Effector memory CD4-positive, alpha-beta T cell (primary cell): ENCODE results near the gene DNAJC15.

ENCODE experiments used
- DNase-seq, 3 donors: peaks; one replicate each; pipeline ENCODE4 v3.0.0-alpha.2; 2020
- H3K27ac ChIP-seq: 2 replicates; pipeline ENCODE4 v1.7.0; 2013; ENCODE audit warnings: mild to moderate bottlenecking, low read length, moderate library complexity; ENCODE audit not compliant: insufficient read depth, poor library complexity, severe bottlenecking
- H3K27me3 ChIP-seq: replicated peaks from 2 replicates; pipeline ENCODE4 v1.7.0; 2013; ENCODE audit warnings: mild to moderate bottlenecking, low read length; ENCODE audit not compliant: insufficient read depth, control insufficient read depth, poor library complexity, severe bottlenecking
- H3K36me3 ChIP-seq: 2 replicates; pipeline ENCODE4 v1.7.0; 2013; ENCODE audit warnings: mild to moderate bottlenecking, low read length, moderate library complexity; ENCODE audit not compliant: control insufficient read depth, insufficient read depth
- H3K4me1 ChIP-seq: 2 replicates; pipeline ENCODE4 v1.7.0; 2013; ENCODE audit warnings: low read length, mild to moderate bottlenecking; ENCODE audit not compliant: control insufficient read depth, insufficient read depth, poor library complexity, severe bottlenecking
- H3K4me3 ChIP-seq: 2 replicates; pipeline ENCODE4 v1.7.0; 2013; ENCODE audit warnings: low read length, low read depth, mild to moderate bottlenecking; ENCODE audit not compliant: insufficient read depth, poor library complexity, severe bottlenecking
- H3K9me3 ChIP-seq: 2 replicates; pipeline ENCODE4 v1.7.0; 2013; ENCODE audit warnings: mild to moderate bottlenecking, low read length, moderate library complexity; ENCODE audit not compliant: control insufficient read depth

DNAJC15 gene

DNA sequence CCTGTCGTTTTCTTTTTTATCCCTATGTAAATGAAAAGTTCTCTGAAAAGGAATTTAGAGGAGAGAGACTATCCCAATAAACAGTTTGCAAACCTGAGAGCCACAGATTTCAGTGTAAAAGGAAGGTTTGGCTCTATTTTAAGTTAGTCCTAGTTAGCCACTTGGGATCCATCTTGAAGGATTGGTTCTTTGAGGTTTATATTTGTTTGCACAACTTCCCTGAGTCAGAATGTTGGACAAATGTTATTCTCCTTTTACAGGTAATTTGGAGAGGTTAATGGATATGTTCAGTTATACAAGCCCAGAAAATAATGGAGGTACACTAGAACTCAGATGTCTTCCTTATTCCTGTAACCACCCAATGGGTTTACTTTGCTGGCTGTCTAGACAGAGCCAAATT is 2.6 kb upstream of the DNAJC15 start:
- Histone ChIP-seq H3K4me1 (peaks cover 11% of the 10 kb centered on the region), H3K4me3 (no peak overlapping the region), H3K27ac (no peak overlapping the region), H3K27me3 (no peaks in the 10 kb centered on the region), H3K36me3 (no peaks in the 10 kb centered on the region), H3K9me3 (no peaks in the 10 kb centered on the region)
- DNase-seq: no peak

DNA sequence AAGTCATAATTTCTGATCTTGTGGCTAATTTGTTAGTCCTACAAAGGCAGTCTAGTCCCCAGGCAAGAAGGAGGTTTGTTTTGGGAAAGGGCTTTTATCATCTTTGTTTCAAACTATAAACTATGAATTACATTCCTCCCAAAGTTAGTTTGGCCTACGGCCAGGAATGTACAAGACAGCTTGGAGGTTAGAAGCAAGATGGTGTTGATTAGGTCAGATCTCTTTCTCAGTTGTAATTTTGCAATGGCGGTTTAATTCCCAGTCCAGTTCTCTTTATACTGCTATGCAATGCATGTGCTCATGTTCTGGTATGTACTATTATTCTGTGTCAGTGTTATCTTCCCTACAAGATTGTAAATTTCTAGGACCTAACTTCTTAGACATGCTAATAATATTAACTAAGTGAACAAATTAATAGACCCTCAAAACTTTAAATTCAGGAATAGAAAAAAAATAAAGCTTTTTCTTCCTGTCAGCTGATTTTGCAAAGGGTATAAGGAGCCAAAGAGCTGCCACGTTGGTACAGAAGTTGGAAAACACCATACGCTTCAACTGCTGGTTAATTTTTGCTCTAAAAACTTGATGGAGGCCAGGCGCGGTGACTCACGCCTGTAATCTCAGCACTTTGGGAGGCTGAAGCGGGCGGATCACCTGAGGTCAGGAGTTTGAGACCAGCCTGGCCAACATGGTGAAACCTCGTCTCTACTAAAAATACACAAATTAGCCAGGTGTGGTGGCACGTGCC is 1.3 kb upstream of the DNAJC15 start:
- Histone ChIP-seq H3K9me3 (no peaks in the 10 kb centered on the region), H3K36me3 (no peaks in the 10 kb centered on the region), H3K27ac (no peak overlapping the region), H3K4me1 (peaks cover 11% of the 10 kb centered on the region), H3K4me3 (no peak overlapping the region), H3K27me3 (no peaks in the 10 kb centered on the region)
- no peak for DNase-seq

DNA sequence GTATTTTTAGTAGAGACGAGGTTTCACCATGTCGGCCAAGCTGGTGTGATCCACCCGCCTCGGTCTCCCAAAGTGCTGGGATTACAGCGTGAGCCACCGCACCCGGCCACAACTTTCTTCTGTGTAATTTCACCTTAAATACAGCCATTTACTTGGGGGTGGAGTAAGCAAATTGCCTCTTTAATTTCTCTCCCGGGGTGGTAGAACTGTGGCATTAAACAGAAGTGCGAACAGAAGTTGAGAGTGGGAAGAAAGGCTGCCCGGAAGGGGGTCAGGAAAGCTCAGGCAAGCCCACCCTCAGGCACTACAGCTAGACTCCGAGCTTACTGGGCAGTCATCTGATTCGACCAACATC is 475 bp upstream of the DNAJC15 start:
- H3K36me3 ChIP-seq: no peaks in the 10 kb centered on the region
- H3K9me3 ChIP-seq: no peaks in the 10 kb centered on the region
- peak overlapping the region; percentile 89 for H3K4me3 ChIP-seq
- H3K27me3 ChIP-seq: no peaks in the 10 kb centered on the region
- H3K27ac ChIP-seq: peak overlapping the region; percentile 57
- DNase-seq: no peak
- peaks cover 11% of the 10 kb centered on the region for H3K4me1 ChIP-seq

DNA sequence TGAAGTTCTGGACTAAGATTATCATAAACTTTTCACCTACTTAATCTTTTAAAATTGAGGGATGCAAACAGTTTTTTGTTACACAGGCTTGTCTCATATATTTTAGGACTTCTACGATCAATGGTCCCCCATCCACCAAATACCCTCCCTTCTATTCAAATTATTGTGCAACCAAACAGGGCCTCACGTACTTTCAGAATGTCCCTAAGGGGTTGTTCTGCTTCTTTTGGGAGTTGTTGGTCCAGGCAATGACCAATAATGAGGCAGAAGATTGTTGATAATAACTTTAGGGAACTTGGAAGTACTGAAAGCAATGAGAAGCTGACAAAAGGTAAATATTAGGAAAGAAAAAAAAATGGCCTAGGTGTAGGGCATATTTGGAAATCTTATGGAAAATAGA is 2.9 kb downstream of the DNAJC15 start:
- DNase-seq: no peak
- H3K4me1 ChIP-seq: peaks cover 11% of the 10 kb centered on the region
- H3K27ac ChIP-seq: no peak overlapping the region
- H3K9me3 ChIP-seq: no peaks in the 10 kb centered on the region
- no peaks in the 10 kb centered on the region for H3K27me3 ChIP-seq
- H3K36me3 ChIP-seq: no peaks in the 10 kb centered on the region
- no peak overlapping the region for H3K4me3 ChIP-seq

GRCh38 chr13:43030548-43030947 is 7.2 kb downstream of the DNAJC15 start:
- no peaks in the 10 kb centered on the region for H3K36me3 ChIP-seq
- H3K27me3 ChIP-seq: no peaks in the 10 kb centered on the region
- H3K4me1 ChIP-seq: no peaks in the 10 kb centered on the region
- no peaks in the 10 kb centered on the region for H3K9me3 ChIP-seq
- DNase-seq: no peak
- no peak overlapping the region for H3K4me3 ChIP-seq
- no peak overlapping the region for H3K27ac ChIP-seq

DNA sequence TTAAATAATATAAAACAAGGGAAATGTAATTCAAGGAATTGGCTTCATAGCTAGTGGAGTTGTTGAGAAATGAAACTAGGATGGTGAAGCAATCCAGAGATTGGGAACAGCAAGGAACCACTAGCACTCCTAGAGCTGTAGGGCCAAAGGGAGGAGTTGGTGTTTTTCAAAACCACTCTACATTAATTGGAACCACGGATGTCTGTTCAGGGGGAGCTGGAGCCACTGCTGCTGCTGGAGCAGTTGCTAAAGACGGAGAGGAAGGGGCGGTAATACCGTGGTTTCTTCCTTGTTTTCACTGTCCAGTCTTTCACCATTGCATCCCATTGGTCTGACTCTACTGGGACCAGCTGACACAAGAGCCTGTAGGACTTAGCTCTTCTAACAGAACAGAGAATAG is 8.5 kb downstream of the DNAJC15 start:
- H3K9me3 ChIP-seq: no peaks in the 10 kb centered on the region
- H3K36me3 ChIP-seq: no peaks in the 10 kb centered on the region
- H3K27ac ChIP-seq: no peak overlapping the region
- no peaks in the 10 kb centered on the region for H3K4me1 ChIP-seq
- H3K27me3 ChIP-seq: no peaks in the 10 kb centered on the region
- no peak overlapping the region for H3K4me3 ChIP-seq
- no peak for DNase-seq

GRCh38 chr13:43033038-43033437 is 9.7 kb downstream of the DNAJC15 start:
- Histone ChIP-seq H3K4me1 (no peaks in the 10 kb centered on the region), H3K27ac (no peak overlapping the region), H3K36me3 (no peaks in the 10 kb centered on the region), H3K27me3 (no peaks in the 10 kb centered on the region), H3K9me3 (no peaks in the 10 kb centered on the region), H3K4me3 (no peak overlapping the region)
- DNase-seq: no peak

GRCh38 chr13:43036351-43037250 is 13.2 kb downstream of the DNAJC15 start:
- no peaks in the 10 kb centered on the region for H3K4me1 ChIP-seq
- no peaks in the 10 kb centered on the region for H3K27me3 ChIP-seq
- DNase-seq: no peak
- H3K27ac ChIP-seq: no peak overlapping the region
- H3K36me3 ChIP-seq: no peaks in the 10 kb centered on the region
- H3K9me3 ChIP-seq: no peaks in the 10 kb centered on the region
- H3K4me3 ChIP-seq: no peak overlapping the region

- Histone ChIP-seq H3K27me3 (no peaks in the 10 kb centered on the region), H3K4me3 (no peak overlapping the region), H3K4me1 (peaks cover 6% of the 10 kb centered on the region), H3K9me3 (no peaks in the 10 kb centered on the region), H3K36me3 (no peaks in the 10 kb centered on the region), H3K27ac (no peak overlapping the region)
- DNase-seq: no peak
These were observed 16.6 kb downstream of the DNAJC15 start for GRCh38 chr13:43039966-43040365.
